ENCODE data around the gene CHST8.

DNA sequence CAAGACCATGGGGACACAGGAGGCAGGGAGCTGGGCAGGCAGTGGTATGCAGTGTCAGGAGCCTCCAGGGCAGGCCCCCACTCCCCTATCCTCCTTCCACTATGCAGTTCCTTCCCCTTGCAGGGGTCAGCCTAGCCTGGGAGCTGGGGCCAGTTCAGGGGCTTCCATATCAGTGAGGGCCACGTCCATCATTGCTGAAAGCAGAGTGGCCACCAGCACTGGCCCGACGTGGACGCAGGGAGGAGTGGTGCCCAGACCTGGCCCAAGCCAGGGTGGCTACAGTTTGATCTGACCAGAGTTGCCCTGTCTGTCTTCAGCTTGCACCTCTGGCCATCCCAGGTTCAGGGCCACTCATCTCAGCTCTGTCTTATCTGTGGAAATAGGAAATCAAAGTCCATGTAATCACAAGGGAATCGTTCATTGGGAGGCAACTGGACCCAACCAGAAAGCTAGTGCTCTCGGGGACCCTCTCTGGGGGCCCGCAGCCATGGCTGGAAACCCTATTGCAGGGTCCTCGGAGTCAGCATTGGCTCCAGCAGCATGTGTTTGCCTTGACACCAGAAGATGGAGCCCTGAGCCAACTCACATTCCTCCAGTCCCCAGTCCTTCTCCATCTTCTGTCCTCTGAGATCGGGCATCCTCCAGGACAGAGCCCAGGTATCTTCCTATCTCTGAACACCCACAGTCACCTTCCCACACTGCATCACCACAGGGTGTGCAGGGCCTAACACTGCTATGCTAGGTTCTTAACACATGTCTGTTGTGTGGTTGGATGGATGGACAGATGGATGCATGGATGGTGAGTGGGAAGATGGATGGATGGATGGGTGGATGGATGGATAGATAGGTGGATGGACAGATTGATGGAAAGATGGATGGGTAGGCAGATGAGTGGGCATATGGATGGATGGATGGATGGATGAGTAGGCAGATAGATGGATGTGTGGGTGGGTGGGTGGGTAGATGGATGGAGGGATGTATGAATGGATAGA lies 99.2 kb downstream of the CHST8 start:
- TF ChIP-seq, protein P1, sequence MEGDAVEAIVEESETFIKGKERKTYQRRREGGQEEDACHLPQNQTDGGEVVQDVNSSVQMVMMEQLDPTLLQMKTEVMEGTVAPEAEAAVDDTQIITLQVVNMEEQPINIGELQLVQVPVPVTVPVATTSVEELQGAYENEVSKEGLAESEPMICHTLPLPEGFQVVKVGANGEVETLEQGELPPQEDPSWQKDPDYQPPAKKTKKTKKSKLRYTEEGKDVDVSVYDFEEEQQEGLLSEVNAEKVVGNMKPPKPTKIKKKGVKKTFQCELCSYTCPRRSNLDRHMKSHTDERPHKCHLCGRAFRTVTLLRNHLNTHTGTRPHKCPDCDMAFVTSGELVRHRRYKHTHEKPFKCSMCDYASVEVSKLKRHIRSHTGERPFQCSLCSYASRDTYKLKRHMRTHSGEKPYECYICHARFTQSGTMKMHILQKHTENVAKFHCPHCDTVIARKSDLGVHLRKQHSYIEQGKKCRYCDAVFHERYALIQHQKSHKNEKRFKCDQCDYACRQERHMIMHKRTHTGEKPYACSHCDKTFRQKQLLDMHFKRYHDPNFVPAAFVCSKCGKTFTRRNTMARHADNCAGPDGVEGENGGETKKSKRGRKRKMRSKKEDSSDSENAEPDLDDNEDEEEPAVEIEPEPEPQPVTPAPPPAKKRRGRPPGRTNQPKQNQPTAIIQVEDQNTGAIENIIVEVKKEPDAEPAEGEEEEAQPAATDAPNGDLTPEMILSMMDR (IDR thresholded peaks at IDR 0.05; ENCODE audit: low read depth, low read length, poor library complexity, severe bottlenecking), result no peak
- TF ChIP-seq EZH2phosphoT487 (IDR thresholded peaks at IDR 0.05; ENCODE audit: borderline replicate concordance, low read length), result no peak

All from DOHH2 (cell line).